Measurements from ENCODE around the gene GLYATL3. TPM values are rescaled to one million over a fixed set of nuclear protein-coding genes. Genes with fewer than 3 reads are reported as not detected.
A peak's percentile ranks its signal among the peaks of the same experiment; 100 is the strongest.

GLYATL3 gene
- total RNA-seq (not detected), polyA plus RNA-seq (not detected)
- long read RNA-seq, donor 1: 0 reads
- long read RNA-seq, donor 2: 0 reads

GRCh38 chr6:49499623-49500022, at the start of gene GLYATL3:
TSS of gene GLYATL3 (plus strand) at chr6:49499923. CDS start at chr6:49511991, 12,068 bp downstream.
- TF ChIP-seq CTCF (IDR thresholded peaks at IDR 0.05): no peak
- Histone ChIP-seq H3K4me3 (no peak within 1 kb of the TSS), H3K36me3 (ENCODE audit: insufficient read depth in 1 of 2, low read depth in 1 of 2) (no peaks in the 10 kb centered on the region), H3K4me1 (no peaks in the 10 kb centered on the region), H3K27ac (no peak within 1 kb of the TSS), H3K9me3 (no peaks in the 10 kb centered on the region), H3K27me3 (ENCODE audit: insufficient read depth in 3 of 3, low read length in 2 of 3) (peaks cover 0 to 1% (median 0%) of the 10 kb centered on the region in 3 donors)
- 46 to 77% (median 60%) methylated on average over 2 of the region's 2 CpGs for whole genome bisulfite sequencing, 3 donors
- ATAC-seq (no peak), DNase-seq (no peak)
- intact Hi-C loops (cut with DNase I): no loop called here

- Histone ChIP-seq H3K36me3 (ENCODE audit: insufficient read depth in 1 of 2, low read depth in 1 of 2) (peaks cover 0 to 98% of the 10 kb centered on the region in 2 donors), H3K27me3 (ENCODE audit: insufficient read depth in 3 of 3, low read length in 2 of 3) (no peaks in the 10 kb centered on the region), H3K27ac (no peak overlapping the region), H3K9me3 (no peaks in the 10 kb centered on the region), H3K4me1 (no peaks in the 10 kb centered on the region), H3K4me3 (no peak overlapping the region)
- no peak for DNase-seq
- intact Hi-C loops (cut with DNase I): no loop called here
- no peak for ATAC-seq
- 94 to 100% (median 94%) methylated on average over 2 of the region's 2 CpGs for WGBS, 3 donors
- TF ChIP-seq CTCF (IDR thresholded peaks at IDR 0.05): peak; percentile 16
Observed at GRCh38 chr6:49453221-49453620, 46.5 kb upstream of the GLYATL3 start.

GRCh38 chr6:49454787-49455709, 44.7 kb upstream of the GLYATL3 start:
- DNase-seq (no peak), ATAC-seq (no peak)
- peaks cover under 1% of the 10 kb centered on the region for H3K4me1 ChIP-seq
- no peak for TF ChIP-seq CTCF (IDR thresholded peaks at IDR 0.05)
- WGBS, 3 donors: 86 to 97% (median 97%) methylated on average over 3 of the region's 3 CpGs
- intact Hi-C loops (cut with DNase I): no loop called here
- peaks cover 0 to 91% of the 10 kb centered on the region in 2 donors for H3K36me3 ChIP-seq (ENCODE audit: insufficient read depth in 1 of 2, low read depth in 1 of 2)
- H3K9me3 ChIP-seq: no peaks in the 10 kb centered on the region
- H3K4me3 ChIP-seq: no peak overlapping the region
- no peak overlapping the region for H3K27ac ChIP-seq
- no peaks in the 10 kb centered on the region for H3K27me3 ChIP-seq (ENCODE audit: insufficient read depth in 3 of 3, low read length in 2 of 3)

GRCh38 chr6:49457771-49458170, 42.0 kb upstream of the GLYATL3 start:
- DNase-seq (no peak), ATAC-seq (no peak)
- H3K9me3 ChIP-seq: no peaks in the 10 kb centered on the region
- H3K27me3 ChIP-seq (ENCODE audit: insufficient read depth in 3 of 3, low read length in 2 of 3): no peaks in the 10 kb centered on the region
- no peak overlapping the region for H3K27ac ChIP-seq
- no peak overlapping the region for H3K4me3 ChIP-seq
- peaks cover 21% of the 10 kb centered on the region for H3K4me1 ChIP-seq
- no peak for TF ChIP-seq CTCF (IDR thresholded peaks at IDR 0.05)
- 79 to 80% (median 79%) methylated on average over 4 of the region's 4 CpGs for WGBS, 3 donors
- intact Hi-C loops (cut with DNase I): no loop called here
- peaks cover 0 to 64% of the 10 kb centered on the region in 2 donors for H3K36me3 ChIP-seq (ENCODE audit: insufficient read depth in 1 of 2, low read depth in 1 of 2)
